ENCODE data around the gene APOF.

DNA sequence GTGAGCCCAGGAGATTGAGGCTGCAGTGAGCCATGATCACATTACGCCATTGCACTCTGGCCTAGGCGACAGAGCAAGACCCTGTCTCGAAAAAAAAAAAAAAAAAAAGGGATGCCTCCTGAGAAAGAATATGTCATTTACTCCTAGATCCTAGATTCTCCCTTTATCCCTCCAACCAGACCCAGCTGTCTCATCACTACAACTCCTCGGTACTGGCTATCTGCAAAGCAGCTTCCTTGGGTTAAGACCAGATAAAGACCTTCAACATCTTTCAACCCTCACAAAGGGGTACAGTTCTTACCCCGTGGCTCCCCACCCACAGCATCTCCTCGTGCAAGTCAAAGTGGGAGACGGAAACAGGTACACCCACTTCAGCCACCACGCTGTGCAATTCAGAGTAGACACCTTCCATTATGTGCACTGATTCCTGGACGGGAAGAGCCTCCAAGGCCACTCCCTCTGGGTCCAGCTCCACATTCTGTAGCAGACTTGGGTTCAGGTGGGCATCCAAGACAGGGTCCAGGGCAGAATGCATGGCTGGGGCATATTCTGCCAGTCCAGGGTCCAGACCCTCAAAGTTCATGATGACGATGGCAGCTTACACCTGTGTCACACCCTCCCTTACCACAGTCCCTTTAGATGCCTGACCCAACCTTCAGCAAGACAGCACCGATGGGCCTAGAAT, 30.0 kb downstream of the APOF start:
- TF ChIP-seq, protein P1, sequence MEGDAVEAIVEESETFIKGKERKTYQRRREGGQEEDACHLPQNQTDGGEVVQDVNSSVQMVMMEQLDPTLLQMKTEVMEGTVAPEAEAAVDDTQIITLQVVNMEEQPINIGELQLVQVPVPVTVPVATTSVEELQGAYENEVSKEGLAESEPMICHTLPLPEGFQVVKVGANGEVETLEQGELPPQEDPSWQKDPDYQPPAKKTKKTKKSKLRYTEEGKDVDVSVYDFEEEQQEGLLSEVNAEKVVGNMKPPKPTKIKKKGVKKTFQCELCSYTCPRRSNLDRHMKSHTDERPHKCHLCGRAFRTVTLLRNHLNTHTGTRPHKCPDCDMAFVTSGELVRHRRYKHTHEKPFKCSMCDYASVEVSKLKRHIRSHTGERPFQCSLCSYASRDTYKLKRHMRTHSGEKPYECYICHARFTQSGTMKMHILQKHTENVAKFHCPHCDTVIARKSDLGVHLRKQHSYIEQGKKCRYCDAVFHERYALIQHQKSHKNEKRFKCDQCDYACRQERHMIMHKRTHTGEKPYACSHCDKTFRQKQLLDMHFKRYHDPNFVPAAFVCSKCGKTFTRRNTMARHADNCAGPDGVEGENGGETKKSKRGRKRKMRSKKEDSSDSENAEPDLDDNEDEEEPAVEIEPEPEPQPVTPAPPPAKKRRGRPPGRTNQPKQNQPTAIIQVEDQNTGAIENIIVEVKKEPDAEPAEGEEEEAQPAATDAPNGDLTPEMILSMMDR (IDR thresholded peaks at IDR 0.05) = no peak
- no peak for TF ChIP-seq POLR2A (IDR thresholded peaks at IDR 0.05)

Data from right lobe of liver (tissue), 4 donors.